A673 (cell line): ENCODE data around the gene PCP4L1.

Source experiments
- EZH2 ChIP-seq: fragments of 200-600 bp; sonication (generic); IDR thresholded peaks from 2 replicates; pipeline ENCODE4 v1.6.1; 2017; ENCODE audit warnings: borderline replicate concordance, low read depth, mild to moderate bottlenecking, mixed read lengths, antibody characterized with exemption, low read length; ENCODE audit not compliant: poor library complexity, severe bottlenecking
- TF ChIP-seq, protein P1 (sequence below): fragments of 300-800, 200-600 bp; sonication (generic); conservative IDR thresholded peaks from 2 replicates; pipeline ENCODE4 v1.5.1; 2017; ENCODE audit warnings: low read depth, mild to moderate bottlenecking, antibody characterized with exemption, low read length, moderate library complexity, mixed read lengths

DNA sequence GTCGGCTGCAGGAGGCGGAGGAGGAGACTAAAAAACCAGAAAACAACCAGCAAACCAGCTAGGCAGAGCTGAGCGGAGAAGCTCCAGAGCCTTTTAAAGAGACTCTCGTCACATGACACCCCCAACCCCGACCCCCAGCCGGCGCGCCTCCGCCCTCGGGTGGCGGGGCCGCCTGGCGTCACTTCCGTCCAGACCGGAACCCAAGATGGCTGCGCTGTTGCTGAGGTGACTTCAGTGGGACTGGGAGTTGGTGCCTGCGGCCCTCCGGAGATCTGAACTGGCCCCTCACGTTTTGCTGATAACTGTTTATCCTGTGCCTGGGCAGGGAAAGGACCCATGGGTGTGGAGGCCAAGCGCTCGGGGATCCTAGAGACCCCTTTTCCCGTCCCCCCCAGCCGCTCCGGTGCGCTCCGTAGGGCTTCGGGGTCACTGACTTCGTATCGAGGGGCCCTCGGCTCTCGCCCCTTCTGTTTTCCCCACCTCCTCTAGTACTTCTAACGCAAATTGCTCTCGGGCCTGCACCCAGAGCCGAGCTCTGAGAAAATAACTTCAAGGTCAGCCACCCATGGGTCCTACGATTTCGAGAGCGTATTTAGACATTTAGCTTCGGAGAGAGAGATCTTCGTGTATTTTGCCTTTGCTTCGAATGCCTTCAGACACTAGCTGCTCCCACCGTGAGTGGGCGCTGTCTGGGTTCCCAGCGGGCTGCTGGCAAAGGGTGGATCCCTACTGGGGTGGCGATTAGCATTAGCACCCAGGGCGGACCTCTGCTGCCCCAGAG, 55.8 kb downstream of the PCP4L1 start, which contains the start of gene SDHC:
- TF ChIP-seq, protein P1, sequence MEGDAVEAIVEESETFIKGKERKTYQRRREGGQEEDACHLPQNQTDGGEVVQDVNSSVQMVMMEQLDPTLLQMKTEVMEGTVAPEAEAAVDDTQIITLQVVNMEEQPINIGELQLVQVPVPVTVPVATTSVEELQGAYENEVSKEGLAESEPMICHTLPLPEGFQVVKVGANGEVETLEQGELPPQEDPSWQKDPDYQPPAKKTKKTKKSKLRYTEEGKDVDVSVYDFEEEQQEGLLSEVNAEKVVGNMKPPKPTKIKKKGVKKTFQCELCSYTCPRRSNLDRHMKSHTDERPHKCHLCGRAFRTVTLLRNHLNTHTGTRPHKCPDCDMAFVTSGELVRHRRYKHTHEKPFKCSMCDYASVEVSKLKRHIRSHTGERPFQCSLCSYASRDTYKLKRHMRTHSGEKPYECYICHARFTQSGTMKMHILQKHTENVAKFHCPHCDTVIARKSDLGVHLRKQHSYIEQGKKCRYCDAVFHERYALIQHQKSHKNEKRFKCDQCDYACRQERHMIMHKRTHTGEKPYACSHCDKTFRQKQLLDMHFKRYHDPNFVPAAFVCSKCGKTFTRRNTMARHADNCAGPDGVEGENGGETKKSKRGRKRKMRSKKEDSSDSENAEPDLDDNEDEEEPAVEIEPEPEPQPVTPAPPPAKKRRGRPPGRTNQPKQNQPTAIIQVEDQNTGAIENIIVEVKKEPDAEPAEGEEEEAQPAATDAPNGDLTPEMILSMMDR: peak; percentile 51
- no peak for TF ChIP-seq EZH2
